Esophagus squamous epithelium (tissue), 4 donors: ENCODE results near the gene FUT9.

ENCODE experiments used
- POLR2A ChIP-seq, 4 donors: fragments of 450-650 bp; IDR thresholded peaks; one replicate each; pipeline ENCODE4 v1.6.1; 2017; ENCODE audit warnings: antibody characterized with exemption in 4 of 4, mild to moderate bottlenecking in 4 of 4, moderate library complexity in 3 of 4
- TF ChIP-seq, protein P1 (sequence below), 6 experiments: fragments of 450-650 bp in 4 of 6; fragments of 200-600 bp in 2 of 6; sonication (generic) in 2 of 6; IDR thresholded peaks; one replicate each; pipeline ENCODE4 v1.5.1; 2016 to 2019; ENCODE audit warnings: antibody characterized with exemption in 6 of 6, mild to moderate bottlenecking in 4 of 6, moderate library complexity in 4 of 6

DNA sequence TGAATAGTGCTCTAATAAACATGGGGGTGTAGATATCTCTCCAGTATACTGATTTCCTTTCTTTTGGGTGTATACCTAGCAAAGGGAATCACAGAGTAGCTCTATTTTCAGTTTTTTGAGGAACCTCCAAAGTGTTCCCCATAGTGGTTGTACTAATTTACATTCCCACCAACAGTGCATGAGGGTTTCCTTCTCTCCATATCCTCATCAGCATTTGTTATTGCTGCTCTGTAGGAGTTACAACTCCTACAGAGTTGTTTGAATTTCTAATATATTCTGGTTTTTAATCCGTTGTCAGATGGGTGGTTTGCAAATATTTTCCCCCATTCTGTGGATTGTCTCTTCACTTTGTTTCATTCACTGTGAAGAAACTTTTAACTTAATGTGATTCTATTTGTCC is 207.9 kb downstream of the FUT9 start:
- TF ChIP-seq, protein P1, sequence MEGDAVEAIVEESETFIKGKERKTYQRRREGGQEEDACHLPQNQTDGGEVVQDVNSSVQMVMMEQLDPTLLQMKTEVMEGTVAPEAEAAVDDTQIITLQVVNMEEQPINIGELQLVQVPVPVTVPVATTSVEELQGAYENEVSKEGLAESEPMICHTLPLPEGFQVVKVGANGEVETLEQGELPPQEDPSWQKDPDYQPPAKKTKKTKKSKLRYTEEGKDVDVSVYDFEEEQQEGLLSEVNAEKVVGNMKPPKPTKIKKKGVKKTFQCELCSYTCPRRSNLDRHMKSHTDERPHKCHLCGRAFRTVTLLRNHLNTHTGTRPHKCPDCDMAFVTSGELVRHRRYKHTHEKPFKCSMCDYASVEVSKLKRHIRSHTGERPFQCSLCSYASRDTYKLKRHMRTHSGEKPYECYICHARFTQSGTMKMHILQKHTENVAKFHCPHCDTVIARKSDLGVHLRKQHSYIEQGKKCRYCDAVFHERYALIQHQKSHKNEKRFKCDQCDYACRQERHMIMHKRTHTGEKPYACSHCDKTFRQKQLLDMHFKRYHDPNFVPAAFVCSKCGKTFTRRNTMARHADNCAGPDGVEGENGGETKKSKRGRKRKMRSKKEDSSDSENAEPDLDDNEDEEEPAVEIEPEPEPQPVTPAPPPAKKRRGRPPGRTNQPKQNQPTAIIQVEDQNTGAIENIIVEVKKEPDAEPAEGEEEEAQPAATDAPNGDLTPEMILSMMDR (IDR thresholded peaks at IDR 0.05): no peak
- TF ChIP-seq POLR2A (IDR thresholded peaks at IDR 0.05): no peak
